Measurements from ENCODE around the gene ELAVL3. TPM values are rescaled to one million over a fixed set of nuclear protein-coding genes. Genes with fewer than 3 reads are reported as not detected.
"Not testable (repeated sequence)": the region's sequence is repeated elsewhere in the genome, so short reads cannot be mapped to it uniquely, and the experiment has no call there.

ELAVL3 gene
- total RNA-seq, 4 donors from 2014 or later = not detected

GRCh38 chr19:11457115-11457514, 23.7 kb downstream of the ELAVL3 start:
- no peak overlapping the region for H3K27ac ChIP-seq
- no peaks in the 10 kb centered on the region for H3K4me1 ChIP-seq
- WGBS = no CpG with 5 or more reads among the region's 18 CpGs
- H3K27me3 ChIP-seq = peaks cover 18% of the 10 kb centered on the region
- TF ChIP-seq POLR2A (IDR thresholded peaks at IDR 0.05) (no peak), CTCF (IDR thresholded peaks at IDR 0.05) (no peak), POLR2AphosphoS5 (IDR thresholded peaks at IDR 0.05) (no peak), EP300 (IDR thresholded peaks at IDR 0.05) (no peak)
- no peak for DNase-seq (ENCODE audit: low spot score in 2 of 2)
- no peaks in the 10 kb centered on the region for H3K9me3 ChIP-seq
- no peaks in the 10 kb centered on the region for H3K36me3 ChIP-seq
- no peak overlapping the region for H3K4me3 ChIP-seq

- 90% methylated on average over 7 of the region's 7 CpGs for WGBS
- no peak overlapping the region for H3K27ac ChIP-seq
- DNase-seq (ENCODE audit: low spot score in 2 of 2) = no peak
- no peak overlapping the region for H3K4me3 ChIP-seq
- H3K36me3 ChIP-seq = no peaks in the 10 kb centered on the region
- TF ChIP-seq CTCF (IDR thresholded peaks at IDR 0.05) (no peak), POLR2AphosphoS5 (IDR thresholded peaks at IDR 0.05) (no peak), EP300 (IDR thresholded peaks at IDR 0.05) (no peak), POLR2A (IDR thresholded peaks at IDR 0.05) (no peak)
- peaks cover 18% of the 10 kb centered on the region for H3K27me3 ChIP-seq
- no peaks in the 10 kb centered on the region for H3K4me1 ChIP-seq
- no peaks in the 10 kb centered on the region for H3K9me3 ChIP-seq
Observed at GRCh38 chr19:11456659-11457058, 24.2 kb downstream of the ELAVL3 start.

GRCh38 chr19:11455233-11455554, 25.7 kb downstream of the ELAVL3 start:
- H3K27me3 ChIP-seq = peaks cover 17% of the 10 kb centered on the region

GRCh38 chr19:11453468-11454341, 27.1 kb downstream of the ELAVL3 start:
- TF ChIP-seq EP300 (IDR thresholded peaks at IDR 0.05) (no peak), CTCF (IDR thresholded peaks at IDR 0.05) (peak in 1 of 2 donors; percentile 18)
- DNase-seq (ENCODE audit: low spot score in 2 of 2) = no peak
- 55% methylated on average over 27 of the region's 27 CpGs for WGBS

More at GRCh38 chr19:11455233-11455554, 25.7 kb downstream of the ELAVL3 start:
- not testable (repeated sequence) for H3K4me1 ChIP-seq; H3K27ac ChIP-seq; H3K9me3 ChIP-seq; H3K4me3 ChIP-seq; H3K36me3 ChIP-seq; DNase-seq (ENCODE audit: low spot score in 2 of 2)
- 83% methylated on average over 9 of the region's 9 CpGs for WGBS

GRCh38 chr19:11452620-11453310, 28.1 kb downstream of the ELAVL3 start:
- Histone ChIP-seq H3K4me3 (no peak overlapping the region), H3K27me3 (no peaks in the 10 kb centered on the region), H3K4me1 (no peaks in the 10 kb centered on the region), H3K36me3 (peaks cover 33% of the 10 kb centered on the region), H3K9me3 (no peaks in the 10 kb centered on the region), H3K27ac (no peak overlapping the region)
- no peak for DNase-seq (ENCODE audit: low spot score in 2 of 2)
- 77% methylated on average over 23 of the region's 33 CpGs for WGBS
- TF ChIP-seq POLR2AphosphoS5 (IDR thresholded peaks at IDR 0.05) (no peak), CTCF (IDR thresholded peaks at IDR 0.05) (no peak), POLR2A (IDR thresholded peaks at IDR 0.05) (no peak), EP300 (IDR thresholded peaks at IDR 0.05) (no peak)

More at GRCh38 chr19:11453468-11454341, 27.1 kb downstream of the ELAVL3 start:
- no peaks in the 10 kb centered on the region for H3K4me1 ChIP-seq
- H3K4me3 ChIP-seq = no peak overlapping the region
- no peak overlapping the region for H3K27ac ChIP-seq
- peaks cover 9% of the 10 kb centered on the region for H3K27me3 ChIP-seq
- peaks cover 24% of the 10 kb centered on the region for H3K36me3 ChIP-seq
- H3K9me3 ChIP-seq = no peaks in the 10 kb centered on the region
